ENCODE results near the gene USP19.

The USP19 gene

GRCh38 chr3:49134471-49135265 lies 14.0 kb upstream of the USP19 start:
- no peak for DNase-seq (ENCODE audit: low spot score)

- peak; percentile 90 for DNase-seq (ENCODE audit: low spot score)
Observed at GRCh38 chr3:49133226-49133951, 12.8 kb upstream of the USP19 start.

- peak; percentile 78 for DNase-seq (ENCODE audit: low spot score)
Observed at GRCh38 chr3:49132437-49133225, 12.0 kb upstream of the USP19 start, which contains the start of gene LAMB2. Gene LAMB2, minus strand, starts transcription at chr3:49133050. Its CDS starts 183 bp downstream, at chr3:49132867.

DNA sequence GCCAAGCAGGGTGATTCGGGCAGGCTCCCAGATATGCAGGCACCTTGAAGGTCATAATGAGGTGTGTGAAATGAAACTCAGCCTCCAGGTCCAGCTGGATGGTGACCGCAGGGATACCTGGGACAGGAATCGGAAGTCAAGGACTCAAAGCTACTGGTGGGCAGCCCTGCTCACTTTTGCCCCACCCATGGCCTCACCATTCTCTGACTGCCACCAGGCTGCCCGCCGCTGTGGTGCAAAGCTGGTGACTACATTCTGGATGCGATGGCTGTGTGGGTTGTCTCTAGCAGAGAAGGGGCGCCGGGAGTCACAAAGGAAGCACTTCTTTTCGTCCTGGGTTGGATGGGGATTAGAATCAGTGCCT lies 11.4 kb upstream of the USP19 start:
- no peak for DNase-seq (ENCODE audit: low spot score)

DNA sequence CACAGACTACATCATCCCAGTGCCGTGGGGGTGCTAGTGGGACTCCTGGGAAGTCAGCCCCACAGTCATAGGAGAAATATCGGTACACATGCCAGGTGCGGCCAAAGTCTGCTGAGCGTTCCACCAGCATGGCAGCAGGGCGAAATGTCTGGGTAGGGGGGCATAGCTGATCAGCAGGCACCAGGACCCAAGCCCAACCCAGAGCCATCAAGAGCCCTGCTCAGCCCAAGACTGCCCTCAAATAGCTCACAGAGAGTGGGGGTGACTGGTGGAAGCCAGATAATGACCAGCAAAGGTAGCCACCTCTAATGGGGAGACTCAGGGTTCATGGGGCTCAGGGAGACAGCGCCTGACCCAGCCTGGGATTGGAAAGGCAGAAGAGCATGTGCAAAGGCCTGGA lies 11.0 kb upstream of the USP19 start:
- no peak for DNase-seq (ENCODE audit: low spot score)

DNA sequence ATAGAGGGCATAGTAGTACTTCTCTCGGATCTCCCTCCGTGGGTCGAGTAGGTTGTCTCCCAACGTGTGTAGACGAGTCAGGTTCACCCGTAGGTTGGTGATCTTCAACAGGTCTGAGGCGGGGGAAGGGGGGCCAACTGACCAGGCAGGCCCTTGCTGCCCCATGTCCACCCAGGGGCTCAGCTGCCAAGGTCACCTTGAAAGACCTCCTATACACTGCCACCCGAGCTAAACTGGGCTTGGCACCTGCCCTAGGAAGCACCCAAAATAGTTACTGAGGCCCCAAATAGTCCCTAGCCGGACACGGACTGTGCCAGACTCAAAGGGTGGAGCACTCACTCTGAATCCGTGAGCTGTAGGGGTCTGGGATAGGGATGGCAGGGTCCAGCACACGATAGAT lies 10.4 kb upstream of the USP19 start:
- no peak for DNase-seq (ENCODE audit: low spot score)

GRCh38 chr3:49124991-49125670 lies 4.5 kb upstream of the USP19 start:
- peak; percentile 41 for DNase-seq (ENCODE audit: low spot score)

- no peak for DNase-seq (ENCODE audit: low spot score)
Observed at GRCh38 chr3:49124203-49124602, 3.6 kb upstream of the USP19 start.

GRCh38 chr3:49123687-49124086 lies 3.1 kb upstream of the USP19 start:
- no peak for DNase-seq (ENCODE audit: low spot score)

DNA sequence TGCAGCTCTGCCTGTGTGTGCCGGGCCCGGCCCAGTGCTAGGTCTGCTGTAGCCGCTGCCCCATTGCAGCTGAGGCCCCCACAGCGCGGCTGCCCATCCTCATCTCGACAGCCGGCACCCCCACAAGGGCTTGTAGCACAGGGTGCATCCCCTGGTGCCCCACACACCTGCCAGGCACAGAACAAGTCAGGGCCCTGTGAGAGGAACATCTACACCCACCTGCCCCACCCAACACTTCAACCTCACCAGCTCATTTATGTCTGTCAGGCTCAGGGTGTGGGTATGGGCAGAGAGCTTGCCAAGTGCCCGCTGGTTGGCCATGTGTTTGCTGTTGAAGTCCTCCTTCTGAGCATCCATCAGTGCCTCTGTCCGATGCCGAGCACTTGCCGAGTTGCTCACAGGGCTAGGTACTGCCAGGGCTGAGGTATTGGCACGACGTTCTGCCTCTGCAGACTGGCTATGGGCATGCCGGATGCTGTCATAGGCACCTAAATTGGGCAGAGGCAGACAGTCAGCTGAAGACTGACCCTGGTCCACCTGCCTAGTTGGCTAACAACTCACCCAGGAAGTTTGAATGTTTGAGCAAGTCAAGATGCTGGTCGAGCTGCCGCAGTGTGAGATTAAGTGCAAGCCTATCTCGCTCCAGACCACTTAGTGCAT lies 2.4 kb upstream of the USP19 start:
- DNase-seq (ENCODE audit: low spot score): no peak

DNA sequence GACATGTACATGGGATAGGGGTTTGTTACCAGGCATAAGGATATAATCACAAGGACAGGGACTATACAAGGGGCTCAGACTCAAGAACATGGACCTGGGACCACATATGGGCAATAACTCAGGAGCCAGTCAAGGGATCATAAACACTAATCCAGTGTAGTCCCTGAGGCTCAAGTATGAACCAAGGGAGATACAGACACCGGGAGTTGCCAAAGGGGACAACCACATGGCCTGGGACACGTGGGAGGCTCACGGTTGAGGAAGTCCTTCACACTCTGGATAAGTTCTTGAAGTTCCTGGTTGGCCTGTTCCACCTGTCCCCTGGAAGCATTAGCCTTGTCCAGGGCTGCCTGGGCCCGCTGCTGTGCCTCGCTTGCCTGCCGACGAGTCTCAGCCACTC lies 1.8 kb upstream of the USP19 start:
- no peak for DNase-seq (ENCODE audit: low spot score)

- no peak for DNase-seq (ENCODE audit: low spot score)
Observed at GRCh38 chr3:49122022-49122421, 1.4 kb upstream of the USP19 start.

GRCh38 chr3:49121132-49121736 lies 611 bp upstream of the USP19 start:
- peak; percentile 20 for DNase-seq (ENCODE audit: low spot score)

DNA sequence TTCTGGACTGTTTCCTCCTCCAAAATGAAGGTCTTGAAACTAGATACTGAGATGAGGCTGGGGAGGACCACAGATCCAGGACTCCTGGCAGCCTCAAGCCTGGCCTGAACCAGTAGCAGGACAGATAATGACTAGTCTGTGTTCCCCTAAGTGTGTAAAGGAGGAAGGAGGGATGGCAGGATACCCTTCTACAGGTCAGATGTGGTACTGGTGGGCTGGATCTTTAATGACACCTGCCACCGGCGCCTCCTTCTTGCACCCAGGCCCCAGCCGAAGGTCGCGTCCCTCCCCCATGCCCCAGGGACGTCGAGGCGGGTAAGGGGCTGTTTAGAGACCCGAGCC lies 556 bp downstream of the USP19 start:
- DNase-seq (ENCODE audit: low spot score): no peak

- DNase-seq (ENCODE audit: low spot score): no peak
Observed at GRCh38 chr3:49119439-49119838, 1.2 kb downstream of the USP19 start.

DNA sequence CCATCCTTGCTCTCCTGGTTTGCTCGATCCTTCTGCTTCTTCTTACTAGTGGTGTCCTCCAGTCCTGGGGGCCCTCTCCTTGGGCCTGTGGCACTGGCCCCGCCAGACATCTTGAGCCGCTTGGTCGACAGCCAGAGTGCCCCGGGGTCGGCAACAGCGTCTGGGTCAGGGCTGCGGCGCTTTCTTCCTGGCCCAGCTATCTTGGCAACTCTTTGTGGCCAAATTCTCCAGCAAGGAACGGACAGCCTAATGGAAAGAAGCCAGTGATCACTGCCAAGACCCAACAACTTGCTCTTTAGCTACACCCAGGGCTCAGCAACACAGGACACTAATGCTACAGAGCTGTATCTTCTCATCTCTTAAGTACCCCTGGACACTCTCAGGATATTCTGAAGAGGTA lies 1.6 kb downstream of the USP19 start:
- DNase-seq (ENCODE audit: low spot score): no peak

DNA sequence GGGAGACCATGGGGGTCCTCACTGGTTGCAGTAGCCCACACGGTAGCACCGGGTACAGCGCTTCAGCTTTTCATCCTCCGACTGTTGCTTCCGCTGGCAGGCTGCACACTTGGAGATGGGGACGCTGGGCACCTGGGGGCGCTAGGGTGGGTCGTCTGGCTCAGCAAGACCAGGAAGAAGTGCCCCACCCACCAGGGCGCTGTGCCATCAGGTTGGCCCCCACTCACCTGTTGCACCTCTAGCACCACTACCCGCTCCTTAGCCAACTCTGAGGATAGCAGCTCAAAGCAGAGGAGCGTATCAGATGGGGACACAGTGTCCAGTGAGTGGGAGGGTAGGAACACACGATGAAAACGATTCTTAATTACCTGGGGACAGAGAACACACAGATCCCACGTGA lies 8.4 kb downstream of the USP19 start:
- DNase-seq (ENCODE audit: low spot score): no peak

DNA sequence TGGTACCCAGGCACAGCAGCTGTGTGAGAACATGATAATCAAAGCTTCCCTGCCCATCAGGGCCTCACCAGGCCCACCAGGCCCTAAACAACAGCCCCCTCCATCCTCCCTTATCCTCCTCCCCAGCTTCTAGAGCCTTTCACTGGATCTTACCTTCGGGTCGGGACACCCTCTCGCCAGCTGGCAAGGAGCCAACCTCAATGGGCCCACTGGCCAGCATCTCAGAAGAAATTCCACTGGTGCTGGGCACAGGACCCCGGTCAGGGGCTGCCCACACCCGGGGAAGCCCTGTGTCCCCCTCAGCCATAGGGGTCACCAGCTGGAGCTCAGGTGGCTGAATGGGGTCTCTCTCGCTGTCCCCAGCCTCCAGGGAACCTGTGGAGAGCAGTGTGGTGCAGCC lies 9.3 kb downstream of the USP19 start:
- DNase-seq (ENCODE audit: low spot score): no peak

GRCh38 chr3:49110780-49111179 lies 9.8 kb downstream of the USP19 start:
- DNase-seq (ENCODE audit: low spot score): no peak

- DNase-seq (ENCODE audit: low spot score): no peak
Observed at GRCh38 chr3:49108346-49108745, 12.3 kb downstream of the USP19 start.
